HuH-7.5 (cell line): ENCODE data around the gene KHDC4.
A peak's percentile ranks its signal among the peaks of the same experiment; 100 is the strongest.
"Not testable (repeated sequence)": the region's sequence is repeated elsewhere in the genome, so short reads cannot be mapped to it uniquely, and the experiment has no call there.

ENCODE experiments used
- DNase-seq: peaks from one replicate; pipeline ENCODE4 v3.0.0; 2011; ENCODE audit warnings: low spot score

Gene KHDC4

GRCh38 chr1:155940993-155941844, 7.0 kb upstream of the KHDC4 start, which contains the start of gene RXFP4:
TSS of gene RXFP4 (plus strand) at chr1:155941638. CDS start at chr1:155941710, 72 bp downstream.
- no peak for DNase-seq

GRCh38 chr1:155940482-155940992, 6.3 kb upstream of the KHDC4 start:
- no peak for DNase-seq

DNA sequence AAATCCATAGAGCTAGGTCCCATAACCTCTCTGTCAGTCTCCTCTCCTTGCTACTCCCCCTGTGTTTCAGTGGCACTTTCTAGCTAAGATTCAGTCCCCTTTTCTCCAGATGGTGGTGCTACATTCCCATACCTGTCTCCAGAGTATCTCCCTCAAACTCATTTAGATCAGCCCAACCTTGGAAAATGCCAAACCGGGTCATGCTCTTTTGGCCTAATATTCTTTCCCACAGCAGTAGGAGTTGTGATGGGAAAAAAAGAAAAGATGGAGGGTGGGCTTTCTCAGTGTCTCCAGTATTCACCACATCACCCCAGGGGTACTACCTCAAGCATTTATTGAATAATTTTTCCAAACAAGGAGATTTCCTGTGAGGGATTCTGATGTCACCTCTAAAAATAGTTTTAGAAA, 4.0 kb upstream of the KHDC4 start:
- DNase-seq, result peak; percentile 81

DNA sequence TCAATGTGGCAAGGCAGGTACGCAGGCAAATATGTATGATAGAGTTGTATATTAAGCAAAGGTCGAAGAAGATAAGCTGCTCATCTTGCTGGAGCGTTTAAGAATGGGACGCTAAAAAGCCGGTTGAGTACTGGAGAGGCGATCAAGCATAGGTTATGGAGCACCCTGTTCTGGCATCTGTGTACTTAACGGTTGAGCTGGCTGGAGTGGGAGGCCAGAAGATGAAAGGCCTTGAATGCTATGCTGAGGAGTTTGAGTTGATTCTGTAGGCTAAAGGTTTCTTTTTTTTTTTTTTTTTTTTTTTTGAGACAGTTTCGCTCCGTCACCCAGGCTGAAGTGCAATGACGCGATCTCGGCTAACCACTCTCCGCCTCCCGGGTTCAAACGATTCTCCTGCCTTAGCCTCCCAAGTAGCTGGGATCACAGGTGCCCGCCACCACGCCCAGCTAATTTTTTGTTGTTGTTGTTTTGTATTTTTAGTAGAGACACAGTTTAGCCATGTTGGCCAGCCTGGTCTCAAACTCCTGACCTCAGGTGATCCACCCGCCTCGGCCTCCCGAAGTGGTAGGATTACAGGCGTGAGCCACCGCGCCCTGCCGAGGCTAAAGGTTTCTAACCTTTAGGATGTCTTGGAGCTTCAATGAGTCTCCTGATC, 850 bp upstream of the KHDC4 start:
- no peak for DNase-seq

GRCh38 chr1:155933591-155934096, 569 bp downstream of the KHDC4 start:
- no peak for DNase-seq

DNA sequence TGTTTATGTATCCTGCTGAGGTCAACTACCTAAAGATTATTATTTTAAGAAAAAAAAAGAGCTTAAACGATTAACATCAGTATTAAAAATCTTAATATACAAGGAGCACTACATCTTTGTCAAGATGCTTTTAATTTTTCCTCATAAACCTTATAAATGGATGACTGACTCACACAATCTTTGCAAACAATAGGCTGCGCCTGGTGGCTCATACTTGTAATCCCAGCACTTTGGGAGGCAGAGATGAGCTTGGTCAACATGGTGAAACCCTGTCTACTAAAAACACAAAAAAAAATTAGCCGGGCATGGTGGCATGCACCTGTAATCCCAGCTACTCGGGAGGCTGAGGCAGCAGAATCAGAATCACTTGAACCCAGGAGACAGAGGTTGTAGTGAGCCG, 1.7 kb downstream of the KHDC4 start:
- DNase-seq, result no peak

GRCh38 chr1:155932081-155932480, 2.1 kb downstream of the KHDC4 start:
- DNase-seq, result no peak

DNA sequence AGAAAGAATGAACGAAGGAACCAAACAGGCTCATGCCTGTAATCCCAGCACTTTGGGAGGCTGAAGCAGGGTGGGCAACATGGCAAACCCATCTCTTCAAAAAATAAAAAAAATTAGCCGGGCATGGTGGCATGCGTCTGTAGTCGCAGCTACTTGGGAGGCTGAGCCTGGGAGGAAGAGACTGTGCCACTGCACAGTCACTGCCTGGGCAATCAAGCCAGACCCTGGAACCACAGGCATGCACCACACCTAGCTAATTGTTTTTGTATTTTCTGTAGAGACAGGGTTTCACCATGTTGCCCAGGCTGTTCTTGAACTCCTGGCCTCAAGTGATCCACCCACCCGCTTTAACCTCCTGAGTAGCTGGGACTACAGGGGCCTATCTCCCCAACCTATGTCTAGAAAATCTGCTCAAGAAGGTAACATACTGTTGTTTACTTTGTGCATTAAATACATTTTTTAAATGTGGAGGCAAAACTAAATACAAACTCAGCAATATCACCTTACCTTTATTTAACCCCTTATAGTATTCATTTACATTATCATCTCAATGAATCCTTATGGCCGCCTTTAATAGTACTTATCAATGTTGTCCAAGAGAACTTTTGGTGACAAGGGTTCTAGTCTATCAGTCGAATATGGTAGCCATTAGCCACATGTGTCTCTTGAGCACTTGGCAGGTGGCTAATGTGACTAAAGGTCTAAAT, 2.7 kb downstream of the KHDC4 start:
- DNase-seq, result no peak

DNA sequence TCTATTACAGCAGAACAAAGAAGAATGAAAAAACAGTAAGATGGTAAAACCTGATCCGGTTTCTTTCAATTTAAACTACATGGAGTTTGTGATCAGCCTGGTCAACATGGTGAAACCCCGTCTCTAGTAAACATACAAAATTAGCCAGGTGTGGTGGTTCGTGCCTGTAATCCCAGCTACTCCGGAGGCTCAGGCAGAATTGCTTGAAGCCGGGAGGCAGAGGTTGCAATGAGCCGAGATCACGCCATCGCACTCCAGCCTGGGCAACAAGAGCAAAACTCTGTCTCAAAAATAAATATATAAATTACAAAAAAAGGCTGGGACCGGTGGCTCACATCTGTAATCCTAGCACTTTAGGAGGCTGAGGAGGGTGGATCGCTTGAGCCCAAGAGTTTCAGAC, 3.5 kb downstream of the KHDC4 start:
- not testable (repeated sequence) for DNase-seq

- no peak for DNase-seq
Observed at GRCh38 chr1:155929057-155929456, 5.2 kb downstream of the KHDC4 start.

DNA sequence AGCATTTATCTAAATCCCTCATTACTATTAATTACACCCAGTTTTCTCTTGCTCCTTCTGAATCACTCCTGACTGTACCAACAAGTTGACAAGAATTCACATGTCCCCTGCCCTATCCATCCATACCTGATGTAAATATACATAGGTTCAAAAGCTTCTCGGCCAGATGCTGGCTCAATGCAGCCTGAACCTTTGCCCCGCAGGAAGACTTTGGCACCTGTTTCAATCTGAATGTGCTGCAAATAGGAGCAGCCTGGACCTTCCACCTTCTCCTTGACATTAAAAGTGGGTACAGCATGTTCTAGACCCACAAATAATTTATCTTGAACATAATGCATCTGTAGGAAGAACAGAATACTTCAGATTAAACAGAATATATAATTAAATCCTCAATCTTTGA, 8.7 kb downstream of the KHDC4 start:
- no peak for DNase-seq

DNA sequence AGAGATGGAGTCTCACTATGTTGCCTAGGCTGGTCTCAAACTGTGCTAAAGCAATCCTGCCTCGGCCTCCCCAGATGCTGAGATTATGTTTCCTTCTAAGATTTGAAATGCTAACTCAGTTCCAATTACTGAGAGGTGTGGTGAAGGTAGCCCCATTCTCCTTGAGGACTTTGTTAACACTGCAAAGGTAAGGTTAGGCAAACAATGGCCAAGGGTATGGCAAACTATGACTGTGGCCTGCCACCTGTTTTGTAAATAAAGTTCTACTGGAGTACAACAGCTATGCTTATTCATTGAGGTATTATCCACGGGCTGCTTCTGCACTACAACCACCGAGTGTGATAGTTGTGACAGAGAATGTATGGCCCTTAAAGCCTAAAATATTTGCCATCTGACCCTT, 13.5 kb downstream of the KHDC4 start:
- no peak for DNase-seq

GRCh38 chr1:155919801-155920200, 14.4 kb downstream of the KHDC4 start:
- DNase-seq, result no peak

- no peak for DNase-seq
Observed at GRCh38 chr1:155918660-155919059, 15.6 kb downstream of the KHDC4 start.

GRCh38 chr1:155913969-155914757, 20.1 kb downstream of the KHDC4 start:
- DNase-seq, result no peak

DNA sequence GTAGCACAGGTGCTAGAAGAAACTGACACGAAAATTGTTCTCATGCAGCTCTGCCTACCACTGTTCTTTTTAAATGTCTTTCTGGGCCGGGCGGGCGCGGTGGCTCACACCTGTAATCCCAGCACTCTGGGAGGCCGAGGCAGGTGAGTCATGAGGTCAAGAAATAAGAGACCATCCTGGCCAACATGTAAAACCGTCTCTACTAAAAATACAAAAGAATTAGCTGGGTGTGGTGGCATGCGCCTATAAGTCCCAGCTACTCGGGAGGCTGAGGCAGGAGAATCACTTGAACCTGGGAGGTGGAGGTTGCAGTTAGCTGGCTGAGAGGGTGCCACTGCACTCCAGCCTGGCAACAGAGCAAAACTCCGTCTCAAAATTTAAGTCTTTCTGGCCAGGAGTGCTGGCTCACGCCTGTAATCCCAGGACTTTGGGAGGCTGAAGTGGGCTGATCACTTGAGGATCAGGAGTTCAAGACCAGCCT, 22.1 kb downstream of the KHDC4 start:
- DNase-seq, result no peak

DNA sequence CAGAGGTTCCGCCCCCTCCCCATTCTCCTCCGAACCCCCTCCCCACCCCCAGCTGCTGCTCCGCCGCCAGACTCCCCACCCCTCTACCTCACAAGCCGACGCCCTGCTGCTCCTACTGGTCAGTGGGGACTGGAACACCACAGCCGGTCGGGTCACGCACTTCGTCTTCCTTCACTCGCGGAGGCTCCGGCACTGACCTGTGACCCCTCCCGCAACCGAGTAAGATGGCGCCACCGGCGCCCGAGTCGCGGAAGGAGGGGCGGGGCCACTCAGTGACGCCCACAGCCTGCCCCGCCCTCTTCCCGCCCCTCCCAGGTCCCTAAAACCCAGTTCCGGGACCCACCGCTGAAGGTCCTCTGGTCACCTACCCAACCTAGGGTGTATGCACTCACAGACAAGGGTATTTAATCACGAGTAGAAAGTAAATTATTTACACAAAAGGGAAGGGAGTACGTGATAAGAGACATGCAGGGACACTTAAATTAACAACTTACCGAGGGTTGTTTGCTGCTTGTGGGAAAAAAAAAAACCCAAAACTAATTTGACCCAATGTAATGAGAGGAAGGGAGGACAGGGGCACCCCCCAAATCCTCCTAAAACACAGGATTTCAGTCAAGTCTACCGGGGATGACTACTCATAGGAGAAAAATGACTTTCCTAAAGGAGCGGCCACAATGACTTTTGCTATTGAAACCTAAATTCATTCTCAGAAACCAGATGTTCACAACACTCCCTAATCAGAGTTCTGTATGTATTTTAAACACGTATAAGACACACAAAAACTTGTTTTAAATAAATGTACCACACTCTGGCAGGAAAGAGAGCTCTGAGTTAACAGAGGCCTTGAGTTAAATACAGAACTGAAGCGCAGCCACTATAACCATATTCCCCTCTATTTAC, 22.8 kb downstream of the KHDC4 start, which contains the start of gene RIT1:
TSS of gene RIT1 (minus strand) at position 194 of the 900 bp plus-strand sequence. CDS start 588 bp downstream, outside the sequence.
- peak; percentile 72 for DNase-seq

GRCh38 chr1:155910621-155911121, 23.5 kb downstream of the KHDC4 start:
- DNase-seq, result no peak

GRCh38 chr1:155909894-155910293, 24.3 kb downstream of the KHDC4 start:
- no peak for DNase-seq

- no peak for DNase-seq
Observed at GRCh38 chr1:155904261-155904660, 30.0 kb downstream of the KHDC4 start.
